T-helper 2 cell treated with Interferon-gamma antibody and Interleukin-4, amounts not matched to agents 5 μg/mL and 100 μg/mL, for 36 hours (primary cell): Measurements from ENCODE around the gene LSM14B.

Experiments used
- DNase-seq: peaks from one replicate; pipeline ENCODE4 v3.0.0; 2021; ENCODE audit warnings: low spot score
- H3K27ac Mint-ChIP-seq: one replicate; pipeline ENCODE4 v1.8.0; 2021; ENCODE audit warnings: mild to moderate bottlenecking, mixed read lengths
- H3K27me3 Mint-ChIP-seq: one replicate; pipeline ENCODE4 v1.8.0; 2021; ENCODE audit warnings: low read depth, mixed read lengths
- H3K36me3 Mint-ChIP-seq: one replicate; pipeline ENCODE4 v1.8.0; 2021; ENCODE audit warnings: low read depth, mixed read lengths
- H3K4me1 Mint-ChIP-seq: one replicate; pipeline ENCODE4 v1.8.0; 2021; ENCODE audit warnings: low read depth, mixed read lengths
- H3K4me3 Mint-ChIP-seq: one replicate; pipeline ENCODE4 v1.8.0; 2022; ENCODE audit warnings: mild to moderate bottlenecking, moderate library complexity, mixed read lengths
- H3K9me3 Mint-ChIP-seq: one replicate; pipeline ENCODE4 v1.8.0; 2021; ENCODE audit warnings: mixed read lengths

The LSM14B gene

DNA sequence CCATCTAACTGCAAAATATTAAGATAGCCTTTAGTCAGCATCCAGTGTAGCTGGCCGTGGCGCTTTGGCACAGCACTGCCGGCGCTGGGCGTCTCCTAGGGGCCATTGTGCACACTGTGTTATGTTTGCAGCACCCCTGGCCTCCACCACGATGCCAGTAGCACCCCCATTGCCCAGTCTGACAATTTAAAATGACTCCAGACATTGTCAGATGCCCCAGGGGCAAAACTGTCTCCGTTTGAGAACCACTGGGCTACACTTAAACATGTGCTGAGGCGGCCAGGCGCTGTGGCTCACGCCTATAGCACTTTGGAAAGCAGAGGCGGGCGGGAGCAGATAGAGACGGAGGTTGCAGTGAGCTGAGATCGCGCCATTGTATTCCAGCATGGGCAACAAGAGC is 54.6 kb downstream of the LSM14B start:
- no peaks in the 10 kb centered on the region for H3K9me3 Mint-ChIP-seq
- H3K4me1 Mint-ChIP-seq = peaks cover 3% of the 10 kb centered on the region
- H3K36me3 Mint-ChIP-seq = peaks cover 11% of the 10 kb centered on the region
- H3K4me3 Mint-ChIP-seq = no peak overlapping the region
- no peaks in the 10 kb centered on the region for H3K27me3 Mint-ChIP-seq
- H3K27ac Mint-ChIP-seq = no peak overlapping the region
- DNase-seq = no peak

DNA sequence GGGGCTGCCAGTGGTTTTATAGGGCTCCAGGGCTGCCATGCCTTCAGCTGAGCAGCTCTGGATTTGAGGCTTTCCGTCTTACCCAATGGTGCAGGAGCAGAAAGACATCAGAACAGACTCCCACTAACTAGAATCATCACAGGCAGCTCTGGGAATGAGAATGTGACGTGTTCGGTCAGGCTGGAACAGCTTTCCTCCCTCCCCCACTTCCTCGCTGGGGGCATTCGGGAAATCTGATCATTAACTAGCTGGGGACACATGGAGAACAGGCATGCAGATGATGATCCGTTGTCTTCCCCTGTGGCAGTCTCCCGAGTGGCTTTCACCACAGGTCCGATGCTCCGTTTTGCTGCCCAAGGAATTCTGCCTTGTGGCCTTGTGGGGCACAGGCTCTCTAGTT is 55.0 kb downstream of the LSM14B start:
- Mint-ChIP-seq H3K36me3 (peaks cover 11% of the 10 kb centered on the region), H3K27ac (no peak overlapping the region), H3K27me3 (no peaks in the 10 kb centered on the region), H3K4me1 (peaks cover 5% of the 10 kb centered on the region), H3K4me3 (no peak overlapping the region), H3K9me3 (no peaks in the 10 kb centered on the region)
- no peak for DNase-seq

DNA sequence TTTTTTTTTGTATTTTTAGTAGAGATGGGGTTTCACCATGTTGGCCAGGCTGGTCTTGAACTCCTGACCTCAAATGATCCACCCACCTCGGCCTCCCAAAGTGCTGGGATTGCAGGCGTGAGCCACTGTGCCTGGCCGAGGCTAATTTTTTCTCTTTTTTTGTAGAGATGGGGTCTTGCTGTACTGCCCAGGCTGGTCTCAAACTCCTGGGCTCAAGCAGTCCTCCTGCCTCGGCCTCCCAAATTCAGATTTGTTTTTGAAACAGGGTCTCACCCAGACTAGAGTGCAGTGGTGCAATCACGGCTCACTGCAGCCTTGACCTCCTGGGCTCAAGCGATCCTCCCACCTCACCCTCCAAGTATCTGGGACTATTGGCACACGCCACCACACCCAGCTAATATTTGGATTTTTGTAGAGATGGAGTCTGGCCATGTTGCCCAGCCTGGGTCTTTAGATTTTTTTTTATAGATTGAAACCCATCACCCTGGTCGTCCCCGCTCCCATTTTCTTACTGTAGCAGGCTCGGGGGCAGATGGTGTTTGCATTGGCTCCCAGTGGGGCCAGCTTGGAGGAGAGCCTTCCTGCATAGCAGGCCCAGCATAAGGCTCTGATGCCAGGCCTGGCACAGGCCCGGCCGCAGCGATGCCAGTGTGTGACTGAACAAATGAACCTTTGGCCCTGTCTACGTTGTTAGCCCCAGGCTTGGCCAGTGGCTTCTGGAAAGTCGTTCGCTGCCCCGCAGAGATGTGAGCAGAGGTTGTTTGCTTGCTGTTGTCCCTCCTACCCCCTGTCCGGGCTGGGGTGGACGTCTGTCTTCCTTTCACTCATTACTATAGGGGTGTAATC is 56.3 kb downstream of the LSM14B start:
- Mint-ChIP-seq H3K27ac (no peak overlapping the region), H3K4me3 (no peak overlapping the region), H3K27me3 (no peaks in the 10 kb centered on the region), H3K4me1 (peaks cover 6% of the 10 kb centered on the region), H3K36me3 (peaks cover 11% of the 10 kb centered on the region), H3K9me3 (no peaks in the 10 kb centered on the region)
- DNase-seq = no peak

DNA sequence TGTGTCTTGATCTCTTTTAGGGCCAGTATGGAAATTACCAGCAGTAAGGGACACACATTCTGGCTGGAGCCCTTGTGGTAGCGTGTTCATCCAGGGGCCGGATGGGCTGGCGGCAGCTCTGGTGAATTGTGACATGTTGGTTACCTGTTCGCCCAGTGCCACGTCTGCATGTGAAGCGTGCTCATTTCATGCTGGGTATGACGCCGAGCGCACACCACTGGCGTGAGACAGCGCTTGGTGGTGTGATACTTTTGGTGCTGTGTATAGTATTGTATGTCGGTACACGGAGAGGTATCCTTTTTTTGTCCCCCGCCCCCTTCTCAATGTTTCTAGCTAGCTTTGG is 56.9 kb downstream of the LSM14B start:
- H3K4me1 Mint-ChIP-seq = peaks cover 10% of the 10 kb centered on the region
- no peak for DNase-seq
- H3K27ac Mint-ChIP-seq = no peak overlapping the region
- H3K9me3 Mint-ChIP-seq = no peaks in the 10 kb centered on the region
- peaks cover 9% of the 10 kb centered on the region for H3K36me3 Mint-ChIP-seq
- H3K4me3 Mint-ChIP-seq = no peak overlapping the region
- H3K27me3 Mint-ChIP-seq = no peaks in the 10 kb centered on the region

DNA sequence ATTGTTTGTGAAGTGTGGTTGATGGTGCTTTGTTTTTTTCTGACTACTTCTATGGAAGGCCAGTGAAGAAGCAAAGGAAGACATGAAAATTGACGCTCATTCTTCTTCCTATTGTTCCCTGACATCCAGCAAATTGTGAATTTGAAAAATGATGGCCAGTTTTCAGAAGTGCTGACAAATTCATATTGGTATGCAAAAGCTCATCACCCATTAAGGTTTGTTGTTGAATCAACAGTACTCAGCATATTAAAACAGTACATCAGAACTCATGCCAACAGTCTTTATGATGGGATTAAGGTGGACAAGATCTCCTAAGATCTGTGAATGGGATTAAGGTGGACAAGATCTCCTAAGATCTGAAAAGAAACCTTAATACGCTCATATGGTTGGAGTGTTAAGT is 59.5 kb downstream of the LSM14B start:
- Mint-ChIP-seq H3K4me1 (peaks cover 16% of the 10 kb centered on the region), H3K36me3 (peaks cover 5% of the 10 kb centered on the region), H3K9me3 (no peaks in the 10 kb centered on the region), H3K27me3 (no peaks in the 10 kb centered on the region), H3K4me3 (peak overlapping the region; percentile 90), H3K27ac (peak overlapping the region; percentile 96)
- no peak for DNase-seq

DNA sequence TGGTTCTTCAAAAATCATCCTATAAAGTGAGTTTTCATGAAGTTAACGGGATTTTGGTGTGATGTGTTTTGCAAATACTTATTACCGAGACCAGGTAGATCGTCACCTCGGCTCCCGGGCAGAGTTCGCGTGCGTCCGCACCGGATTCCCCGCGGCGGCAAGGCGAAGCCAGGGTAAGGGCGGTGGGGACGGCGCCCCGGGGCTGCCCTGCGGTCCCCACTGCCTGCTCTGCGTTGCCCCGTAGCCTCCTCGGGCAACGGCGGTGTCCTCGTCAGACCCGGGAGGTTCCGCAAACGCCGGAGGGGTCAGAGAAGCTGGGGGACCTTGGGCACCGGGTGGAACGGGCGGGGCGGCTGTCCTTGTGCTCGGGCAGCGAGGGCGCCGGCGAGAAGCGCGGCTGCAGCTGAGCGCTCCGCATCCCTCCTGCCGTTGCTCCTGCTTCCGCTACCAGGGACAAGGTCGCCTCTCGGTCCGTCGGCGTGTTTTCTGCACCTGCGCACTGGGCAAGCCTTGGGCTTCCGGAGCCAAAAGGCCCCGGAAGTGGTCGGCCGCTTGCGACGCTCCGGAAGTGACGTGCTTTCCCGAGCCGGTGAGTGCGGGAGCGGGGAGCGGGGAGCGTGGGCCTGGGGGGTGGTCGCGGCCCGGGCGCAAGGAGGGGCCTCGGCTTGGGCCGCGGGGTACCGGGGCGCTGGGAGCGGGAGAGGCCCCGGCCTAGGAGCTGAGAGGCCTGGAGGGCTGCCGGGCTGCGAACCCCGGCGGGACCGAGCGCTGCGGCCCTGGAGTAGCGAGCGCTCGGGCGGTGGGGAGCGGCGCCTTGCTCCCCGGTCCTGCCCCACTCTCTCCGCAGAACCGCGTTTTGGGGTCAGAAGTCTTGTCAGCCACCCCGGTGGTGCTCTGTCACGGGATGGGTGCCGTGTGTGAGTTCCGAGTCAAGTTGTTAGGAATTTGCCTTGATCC is 60.5 kb downstream of the LSM14B start, which contains the start of gene MTG2:
Gene MTG2 (plus strand): TSS at position 560 of the 957 bp plus-strand sequence. CDS start 10,393 bp downstream, outside the sequence.
- Mint-ChIP-seq H3K4me1 (peaks cover 24% of the 10 kb centered on the region), H3K27ac (peak within 1 kb of the TSS; percentile 96), H3K36me3 (peaks cover 5% of the 10 kb centered on the region), H3K4me3 (peak within 1 kb of the TSS; percentile 94), H3K27me3 (no peaks in the 10 kb centered on the region), H3K9me3 (no peaks in the 10 kb centered on the region)
- peak; percentile 95 for DNase-seq

DNA sequence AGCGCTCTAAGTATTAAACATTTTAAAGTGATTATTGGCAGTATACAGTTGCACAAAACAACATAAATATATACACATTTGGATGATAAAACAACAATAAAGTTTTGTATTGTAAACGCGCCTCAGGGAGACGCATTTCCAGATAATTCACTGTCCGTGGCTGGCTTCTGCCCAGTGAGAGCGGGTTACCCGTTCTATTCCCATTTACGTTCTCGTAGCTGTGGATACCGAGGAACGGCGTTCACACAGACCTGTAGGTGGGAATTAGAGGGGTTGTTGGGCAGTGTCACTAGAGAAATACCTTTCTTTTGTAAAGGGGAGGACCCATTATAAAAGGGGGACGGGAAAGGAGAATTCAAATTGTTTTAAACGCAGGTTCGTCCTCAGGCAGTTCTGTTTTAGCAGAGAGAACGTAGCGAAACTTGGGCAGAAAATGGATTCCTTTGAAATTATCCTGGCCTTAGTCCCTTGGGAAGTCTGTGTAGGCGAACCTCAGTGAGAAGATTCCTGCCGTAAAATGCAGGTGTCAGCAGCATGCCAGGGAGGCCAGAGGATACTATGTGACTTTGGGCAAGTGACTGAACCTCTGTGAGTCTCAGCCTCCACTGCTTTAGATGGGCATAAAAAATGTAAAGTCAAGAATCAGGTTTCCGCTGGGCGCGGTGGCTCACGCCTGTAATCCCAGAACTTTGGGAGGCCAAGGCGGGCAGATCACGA is 61.3 kb downstream of the LSM14B start:
- no peak for DNase-seq
- Mint-ChIP-seq H3K27ac (peak overlapping the region; percentile 88), H3K9me3 (no peaks in the 10 kb centered on the region), H3K36me3 (peaks cover 5% of the 10 kb centered on the region), H3K4me3 (peak overlapping the region; percentile 94), H3K4me1 (peaks cover 25% of the 10 kb centered on the region), H3K27me3 (no peaks in the 10 kb centered on the region)
